ENCODE results near the gene SLC35B2.

- TF ChIP-seq CTCF (IDR thresholded peaks at IDR 0.05) (no peak), POLR2A (IDR thresholded peaks at IDR 0.05) (no peak)
Measured at GRCh38 chr6:44285552-44286284, 28.4 kb upstream of the SLC35B2 start.

All from esophagus squamous epithelium (tissue), 4 donors.